ENCODE measurements around the gene PCSK2.

Gene PCSK2

GRCh38 chr20:17226410-17227218 lies at the start of gene PCSK2:
Gene PCSK2, plus strand, starts transcription at chr20:17227040. Its CDS starts 266 bp downstream, at chr20:17227306.
- Histone ChIP-seq H2AFZ (ENCODE audit: low read length, unreplicated experiment) (no peak within 1 kb of the TSS), H3K4me1 (ENCODE audit: control insufficient read depth, insufficient read depth, low read length, unreplicated experiment) (no peaks in the 10 kb centered on the region), H3K36me3 (ENCODE audit: insufficient read depth, low read length) (no peaks in the 10 kb centered on the region), H3K27me3 (ENCODE audit: insufficient read depth, low read length) (peaks cover 54% of the 10 kb centered on the region), H3K4me3 (ENCODE audit: low read depth, low read length) (no peak within 1 kb of the TSS), H3K79me2 (ENCODE audit: control insufficient read depth, insufficient read depth, low read length, unreplicated experiment) (no peaks in the 10 kb centered on the region), H3K27ac (ENCODE audit: low read depth, low read length) (no peak within 1 kb of the TSS)

GRCh38 chr20:17177341-17177740 lies 49.5 kb upstream of the PCSK2 start:
- H3K4me3 ChIP-seq (ENCODE audit: low read depth, low read length) = no peak overlapping the region
- H2AFZ ChIP-seq (ENCODE audit: low read length, unreplicated experiment) = no peak overlapping the region
- H3K36me3 ChIP-seq (ENCODE audit: insufficient read depth, low read length) = no peaks in the 10 kb centered on the region
- no peaks in the 10 kb centered on the region for H3K79me2 ChIP-seq (ENCODE audit: control insufficient read depth, insufficient read depth, low read length, unreplicated experiment)
- H3K4me1 ChIP-seq (ENCODE audit: control insufficient read depth, insufficient read depth, low read length, unreplicated experiment) = no peaks in the 10 kb centered on the region
- no peak overlapping the region for H3K27ac ChIP-seq (ENCODE audit: low read depth, low read length)
- H3K27me3 ChIP-seq (ENCODE audit: insufficient read depth, low read length) = no peaks in the 10 kb centered on the region

- Histone ChIP-seq H3K27me3 (ENCODE audit: insufficient read depth, low read length) (no peaks in the 10 kb centered on the region), H3K4me3 (ENCODE audit: low read depth, low read length) (no peak overlapping the region), H3K4me1 (ENCODE audit: control insufficient read depth, insufficient read depth, low read length, unreplicated experiment) (no peaks in the 10 kb centered on the region), H2AFZ (ENCODE audit: low read length, unreplicated experiment) (no peak overlapping the region), H3K36me3 (ENCODE audit: insufficient read depth, low read length) (no peaks in the 10 kb centered on the region), H3K79me2 (ENCODE audit: control insufficient read depth, insufficient read depth, low read length, unreplicated experiment) (no peaks in the 10 kb centered on the region), H3K27ac (ENCODE audit: low read depth, low read length) (no peak overlapping the region)
Measured at GRCh38 chr20:17179840-17180239, 47.0 kb upstream of the PCSK2 start.

GRCh38 chr20:17189976-17190695 lies 36.7 kb upstream of the PCSK2 start:
- H3K36me3 ChIP-seq (ENCODE audit: insufficient read depth, low read length) = no peaks in the 10 kb centered on the region
- no peak overlapping the region for H3K4me3 ChIP-seq (ENCODE audit: low read depth, low read length)

GRCh38 chr20:17197041-17197440 lies 29.8 kb upstream of the PCSK2 start:
- Histone ChIP-seq H3K27ac (ENCODE audit: low read depth, low read length) (no peak overlapping the region), H3K4me1 (ENCODE audit: control insufficient read depth, insufficient read depth, low read length, unreplicated experiment) (no peaks in the 10 kb centered on the region), H2AFZ (ENCODE audit: low read length, unreplicated experiment) (no peak overlapping the region), H3K36me3 (ENCODE audit: insufficient read depth, low read length) (no peaks in the 10 kb centered on the region), H3K79me2 (ENCODE audit: control insufficient read depth, insufficient read depth, low read length, unreplicated experiment) (no peaks in the 10 kb centered on the region), H3K4me3 (ENCODE audit: low read depth, low read length) (no peak overlapping the region), H3K27me3 (ENCODE audit: insufficient read depth, low read length) (no peaks in the 10 kb centered on the region)

More at GRCh38 chr20:17189976-17190695, 36.7 kb upstream of the PCSK2 start:
- Histone ChIP-seq H3K27me3 (ENCODE audit: insufficient read depth, low read length) (no peaks in the 10 kb centered on the region), H3K4me1 (ENCODE audit: control insufficient read depth, insufficient read depth, low read length, unreplicated experiment) (no peaks in the 10 kb centered on the region), H2AFZ (ENCODE audit: low read length, unreplicated experiment) (no peak overlapping the region), H3K79me2 (ENCODE audit: control insufficient read depth, insufficient read depth, low read length, unreplicated experiment) (no peaks in the 10 kb centered on the region), H3K27ac (ENCODE audit: low read depth, low read length) (no peak overlapping the region)

GRCh38 chr20:17202030-17202429 lies 24.8 kb upstream of the PCSK2 start:
- H3K36me3 ChIP-seq (ENCODE audit: insufficient read depth, low read length) = no peaks in the 10 kb centered on the region
- 0 out of 2 replicates have a peak, but pooled peaks cover 3% of the 10 kb centered on the region for H3K27me3 ChIP-seq (ENCODE audit: insufficient read depth, low read length)
- no peaks in the 10 kb centered on the region for H3K4me1 ChIP-seq (ENCODE audit: control insufficient read depth, insufficient read depth, low read length, unreplicated experiment)
- H3K27ac ChIP-seq (ENCODE audit: low read depth, low read length) = no peak overlapping the region
- no peaks in the 10 kb centered on the region for H3K79me2 ChIP-seq (ENCODE audit: control insufficient read depth, insufficient read depth, low read length, unreplicated experiment)
- no peak overlapping the region for H3K4me3 ChIP-seq (ENCODE audit: low read depth, low read length)
- H2AFZ ChIP-seq (ENCODE audit: low read length, unreplicated experiment) = no peak overlapping the region

- H3K27me3 ChIP-seq (ENCODE audit: insufficient read depth, low read length) = 0 out of 2 replicates have a peak, but pooled peaks cover 3% of the 10 kb centered on the region
- H3K4me3 ChIP-seq (ENCODE audit: low read depth, low read length) = no peak overlapping the region
- H2AFZ ChIP-seq (ENCODE audit: low read length, unreplicated experiment) = no peak overlapping the region
Measured at GRCh38 chr20:17202673-17203072, 24.2 kb upstream of the PCSK2 start.

GRCh38 chr20:17205084-17205813 lies 21.6 kb upstream of the PCSK2 start:
- Histone ChIP-seq H3K4me1 (ENCODE audit: control insufficient read depth, insufficient read depth, low read length, unreplicated experiment) (no peaks in the 10 kb centered on the region), H3K27me3 (ENCODE audit: insufficient read depth, low read length) (0 out of 2 replicates have a peak, but pooled peaks cover 3% of the 10 kb centered on the region), H3K79me2 (ENCODE audit: control insufficient read depth, insufficient read depth, low read length, unreplicated experiment) (no peaks in the 10 kb centered on the region), H3K36me3 (ENCODE audit: insufficient read depth, low read length) (no peaks in the 10 kb centered on the region), H3K27ac (ENCODE audit: low read depth, low read length) (no peak overlapping the region), H2AFZ (ENCODE audit: low read length, unreplicated experiment) (no peak overlapping the region), H3K4me3 (ENCODE audit: low read depth, low read length) (no peak overlapping the region)

More at GRCh38 chr20:17202673-17203072, 24.2 kb upstream of the PCSK2 start:
- Histone ChIP-seq H3K27ac (ENCODE audit: low read depth, low read length) (no peak overlapping the region), H3K36me3 (ENCODE audit: insufficient read depth, low read length) (no peaks in the 10 kb centered on the region), H3K4me1 (ENCODE audit: control insufficient read depth, insufficient read depth, low read length, unreplicated experiment) (no peaks in the 10 kb centered on the region), H3K79me2 (ENCODE audit: control insufficient read depth, insufficient read depth, low read length, unreplicated experiment) (no peaks in the 10 kb centered on the region)

- Histone ChIP-seq H3K27me3 (ENCODE audit: insufficient read depth, low read length) (no peaks in the 10 kb centered on the region), H3K4me3 (ENCODE audit: low read depth, low read length) (no peak overlapping the region), H3K4me1 (ENCODE audit: control insufficient read depth, insufficient read depth, low read length, unreplicated experiment) (no peaks in the 10 kb centered on the region), H2AFZ (ENCODE audit: low read length, unreplicated experiment) (no peak overlapping the region), H3K79me2 (ENCODE audit: control insufficient read depth, insufficient read depth, low read length, unreplicated experiment) (no peaks in the 10 kb centered on the region), H3K36me3 (ENCODE audit: insufficient read depth, low read length) (no peaks in the 10 kb centered on the region), H3K27ac (ENCODE audit: low read depth, low read length) (no peak overlapping the region)
Measured at GRCh38 chr20:17210387-17210786, 16.5 kb upstream of the PCSK2 start.

GRCh38 chr20:17210983-17211382 lies 15.9 kb upstream of the PCSK2 start:
- no peaks in the 10 kb centered on the region for H3K4me1 ChIP-seq (ENCODE audit: control insufficient read depth, insufficient read depth, low read length, unreplicated experiment)
- H3K79me2 ChIP-seq (ENCODE audit: control insufficient read depth, insufficient read depth, low read length, unreplicated experiment) = no peaks in the 10 kb centered on the region
- H2AFZ ChIP-seq (ENCODE audit: low read length, unreplicated experiment) = no peak overlapping the region

More at GRCh38 chr20:17210983-17211382, 15.9 kb upstream of the PCSK2 start:
- Histone ChIP-seq H3K36me3 (ENCODE audit: insufficient read depth, low read length) (no peaks in the 10 kb centered on the region), H3K27me3 (ENCODE audit: insufficient read depth, low read length) (no peaks in the 10 kb centered on the region), H3K27ac (ENCODE audit: low read depth, low read length) (no peak overlapping the region), H3K4me3 (ENCODE audit: low read depth, low read length) (no peak overlapping the region)

All from ACC112 (cell line).